Measurements from ENCODE around the gene IPO13.
A peak's percentile ranks its signal among the peaks of the same experiment; 100 is the strongest.

The IPO13 gene

DNA sequence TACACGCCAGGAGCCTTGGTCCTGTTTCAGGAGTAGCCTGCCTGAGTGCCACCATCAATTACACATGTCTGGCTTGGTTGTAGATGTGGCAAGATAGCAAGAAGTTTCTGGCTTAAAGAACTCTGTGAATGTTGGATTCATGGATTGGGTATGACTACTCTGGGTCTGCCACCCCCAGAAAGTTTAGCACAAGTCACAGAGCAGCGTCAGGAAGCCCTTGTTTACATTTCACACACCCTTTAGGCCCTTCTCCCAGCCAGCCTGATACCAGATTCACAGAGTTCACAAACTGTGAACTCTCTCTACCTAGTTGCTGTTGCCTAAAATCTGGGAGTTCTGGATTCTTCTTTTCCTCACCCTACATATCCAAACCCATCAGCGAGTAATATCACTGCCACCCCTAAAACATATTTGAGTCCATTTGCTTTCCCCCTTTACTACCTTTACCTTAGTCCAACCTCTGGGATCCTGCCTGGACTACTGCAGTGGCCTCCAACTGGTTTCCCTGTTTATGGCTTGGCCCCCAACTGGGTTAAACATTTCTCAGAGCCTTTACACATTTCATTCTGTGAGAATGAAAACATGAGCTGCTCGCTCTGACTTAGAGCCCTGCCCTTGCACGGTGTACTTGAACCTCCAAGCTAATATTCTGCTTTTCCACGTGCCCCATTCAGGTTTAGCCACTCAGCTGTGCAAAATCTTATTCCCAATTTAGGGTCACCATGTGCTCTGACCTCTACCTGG is 40.6 kb downstream of the IPO13 start:
- peak; percentile 53 for DNase-seq (ENCODE audit: low spot score)

DNA sequence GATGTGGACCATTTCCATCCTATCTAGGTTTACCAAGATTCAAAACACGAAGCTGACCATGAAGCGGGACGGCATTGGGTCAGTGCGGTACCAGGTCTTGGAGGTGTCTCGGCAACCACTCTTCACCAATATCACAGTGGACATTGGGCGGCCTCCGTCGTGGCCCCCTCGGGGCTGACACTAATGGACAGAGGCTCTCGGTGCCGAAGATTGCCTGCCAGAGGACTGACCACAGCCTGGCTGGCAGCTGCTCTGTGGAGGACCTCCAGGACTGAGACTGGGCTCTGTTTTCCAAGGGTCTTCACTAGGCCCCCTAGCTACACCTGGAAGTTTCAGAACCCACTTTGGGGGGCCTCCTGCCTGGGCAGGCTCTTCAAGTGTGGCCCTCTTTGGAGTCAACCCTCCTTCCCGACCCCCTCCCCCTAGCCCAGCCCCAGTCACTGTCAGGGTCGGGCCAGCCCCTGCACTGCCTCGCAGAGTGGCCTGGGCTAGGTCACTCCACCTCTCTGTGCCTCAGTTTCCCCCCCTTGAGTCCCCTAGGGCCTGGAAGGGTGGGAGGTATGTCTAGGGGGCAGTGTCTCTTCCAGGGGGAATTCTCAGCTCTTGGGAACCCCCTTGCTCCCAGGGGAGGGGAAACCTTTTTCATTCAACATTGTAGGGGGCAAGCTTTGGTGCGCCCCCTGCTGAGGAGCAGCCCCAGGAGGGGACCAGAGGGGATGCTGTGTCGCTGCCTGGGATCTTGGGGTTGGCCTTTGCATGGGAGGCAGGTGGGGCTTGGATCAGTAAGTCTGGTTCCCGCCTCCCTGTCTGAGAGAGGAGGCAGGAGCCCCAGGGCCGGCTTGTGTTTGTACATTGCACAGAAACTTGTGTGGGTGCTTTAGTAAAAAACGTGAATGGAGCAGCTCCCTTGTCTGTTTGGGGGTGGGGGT is 43.8 kb downstream of the IPO13 start:
- DNase-seq (ENCODE audit: low spot score), result no peak

DNA sequence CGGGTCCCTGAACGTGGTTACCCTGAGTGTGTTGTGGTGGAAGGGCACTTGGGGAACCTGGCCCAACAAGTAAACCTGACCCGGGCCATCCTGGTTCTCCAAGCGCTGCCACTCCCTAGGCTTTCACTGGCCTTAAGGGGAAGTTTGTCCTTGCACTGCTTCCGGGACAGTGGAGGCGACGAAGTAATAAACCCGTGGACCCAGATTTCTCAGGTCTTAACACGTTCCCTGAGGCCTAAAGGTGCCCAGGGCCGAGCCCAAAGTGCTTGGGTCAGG is 44.4 kb downstream of the IPO13 start:
- no peak for DNase-seq (ENCODE audit: low spot score)

DNA sequence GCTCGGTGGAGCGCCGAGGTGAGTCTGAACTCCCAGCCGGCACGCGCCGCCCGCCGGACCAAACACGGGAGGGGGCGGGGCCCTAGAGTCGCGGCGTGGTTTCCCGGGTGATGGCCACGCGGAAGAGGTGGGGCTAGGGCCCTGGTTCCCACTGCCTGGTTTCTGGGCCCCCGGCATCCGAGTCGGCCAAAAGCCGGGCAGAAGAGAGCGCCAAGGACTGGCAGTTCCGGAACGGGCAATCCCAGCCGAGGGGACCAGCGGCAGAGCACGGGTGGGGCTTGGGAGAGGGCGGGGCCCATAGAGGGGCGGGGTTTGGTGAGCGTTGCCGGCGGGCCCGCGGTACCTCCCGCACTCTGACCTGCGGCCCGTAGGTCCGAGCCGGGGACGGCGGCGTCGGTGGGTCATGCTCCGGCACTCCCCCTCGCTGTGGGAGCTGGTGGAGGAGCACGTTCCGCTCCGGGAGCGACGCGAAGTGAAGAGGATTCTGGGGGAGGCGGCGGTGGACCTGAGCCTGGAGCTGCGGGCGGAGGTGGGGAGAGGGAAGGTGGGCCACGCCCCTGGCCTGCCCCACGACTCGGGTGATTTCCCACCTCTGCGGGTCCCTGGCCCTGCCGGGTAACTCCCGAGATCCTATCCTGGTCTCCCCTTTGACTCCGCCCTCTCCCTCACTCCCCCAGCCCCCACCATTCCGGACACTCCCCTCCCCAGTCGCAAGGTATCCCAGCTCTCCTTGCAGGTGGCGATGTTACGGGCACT is 44.9 kb downstream of the IPO13 start, which contains the start of gene CCDC24:
Gene CCDC24, plus strand, starts transcription at position 124 of the 756 bp plus-strand sequence. Its CDS starts 280 bp downstream, at position 404.
- DNase-seq (ENCODE audit: low spot score), result peak; percentile 94

DNA sequence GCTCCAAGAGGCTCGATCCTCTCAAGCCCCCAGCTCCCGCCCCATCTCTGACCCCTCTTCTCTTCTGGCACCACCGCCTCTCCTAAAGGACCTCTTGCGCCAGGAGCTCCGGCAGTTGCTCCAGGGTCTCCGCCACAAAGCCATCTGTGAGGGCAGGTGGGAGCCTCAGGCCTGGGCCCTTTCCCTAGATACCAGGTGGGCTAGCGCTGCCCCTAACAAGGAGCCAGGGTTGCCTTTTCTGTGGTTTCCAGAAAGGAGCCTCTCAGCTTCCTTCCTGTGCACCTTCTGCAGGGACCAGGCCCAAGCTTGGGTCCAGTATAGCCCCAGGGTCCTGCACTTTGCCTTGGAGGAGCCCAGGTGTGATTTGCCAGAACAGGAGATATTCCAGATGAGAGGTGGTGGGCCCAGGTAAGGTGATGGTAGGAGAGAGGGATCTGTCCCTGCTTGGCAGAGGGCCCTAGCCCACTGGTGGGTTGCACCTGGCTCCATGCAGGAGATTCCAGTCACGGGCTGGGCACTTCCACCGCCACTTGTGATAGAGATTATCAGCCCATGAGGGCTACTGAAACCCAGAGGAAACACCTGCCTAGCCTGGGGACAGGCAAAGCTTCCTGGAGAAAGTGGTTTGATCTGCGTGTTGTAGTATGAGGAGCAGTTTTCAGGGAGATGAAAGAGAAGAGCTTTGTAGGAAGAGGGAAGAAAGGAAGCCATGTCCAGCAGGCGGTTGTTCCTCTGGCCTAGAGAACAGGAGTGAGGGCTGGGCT is 45.7 kb downstream of the IPO13 start:
- no peak for DNase-seq (ENCODE audit: low spot score)

DNA sequence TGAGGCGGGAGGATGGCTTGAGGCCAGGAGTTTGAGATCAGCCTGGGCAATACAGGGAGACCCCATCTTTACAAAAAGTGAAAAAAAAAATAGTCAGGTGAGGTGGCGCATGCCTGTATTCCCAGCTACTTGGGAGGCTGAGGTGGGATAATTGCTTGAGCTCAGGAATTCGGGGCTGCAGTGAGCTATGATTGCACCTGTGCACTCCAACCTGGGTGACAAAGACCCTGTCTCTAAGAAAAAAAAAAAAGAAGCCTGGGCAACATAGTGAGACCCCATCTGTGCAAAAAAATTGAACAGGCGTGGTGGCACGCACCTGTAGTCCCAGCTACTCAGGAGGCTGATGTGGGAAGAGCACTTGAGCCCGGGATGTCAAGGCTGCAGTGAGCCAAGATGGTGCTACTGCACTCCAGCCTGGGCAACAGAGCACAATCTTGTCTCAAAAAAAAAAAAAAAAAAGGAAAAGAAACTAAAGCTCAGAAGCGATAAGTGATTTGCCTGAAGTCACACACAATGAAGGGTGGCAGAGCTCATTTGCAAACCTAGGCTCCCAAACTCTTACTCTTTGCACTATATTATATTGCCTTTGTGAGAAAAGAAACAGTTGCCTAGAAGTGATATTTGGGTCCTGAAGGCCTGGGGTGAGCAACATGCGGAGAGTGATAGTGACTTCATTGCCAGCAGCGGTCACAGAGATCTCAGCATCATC is 46.6 kb downstream of the IPO13 start:
- no peak for DNase-seq (ENCODE audit: low spot score)

DNA sequence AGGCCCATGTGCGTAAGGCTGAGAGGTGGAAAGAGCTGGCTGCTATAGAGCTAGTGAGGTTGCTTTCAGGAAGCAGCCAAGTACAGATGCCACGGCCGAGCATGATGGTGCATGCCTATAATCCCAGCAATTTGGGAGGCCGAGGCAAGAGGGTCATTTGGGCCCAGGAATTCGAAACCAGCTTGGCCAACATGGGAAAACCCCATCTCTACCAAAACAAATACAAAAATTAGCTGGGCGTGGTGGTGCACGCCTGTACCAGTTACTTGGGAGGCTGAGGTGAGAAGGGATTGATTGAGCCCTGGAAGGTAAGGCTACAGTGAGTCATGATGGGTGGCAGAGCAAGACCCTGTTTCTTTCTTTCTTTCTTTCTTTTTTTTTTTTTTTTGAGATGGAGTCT is 47.3 kb downstream of the IPO13 start:
- DNase-seq (ENCODE audit: low spot score), result no peak

DNA sequence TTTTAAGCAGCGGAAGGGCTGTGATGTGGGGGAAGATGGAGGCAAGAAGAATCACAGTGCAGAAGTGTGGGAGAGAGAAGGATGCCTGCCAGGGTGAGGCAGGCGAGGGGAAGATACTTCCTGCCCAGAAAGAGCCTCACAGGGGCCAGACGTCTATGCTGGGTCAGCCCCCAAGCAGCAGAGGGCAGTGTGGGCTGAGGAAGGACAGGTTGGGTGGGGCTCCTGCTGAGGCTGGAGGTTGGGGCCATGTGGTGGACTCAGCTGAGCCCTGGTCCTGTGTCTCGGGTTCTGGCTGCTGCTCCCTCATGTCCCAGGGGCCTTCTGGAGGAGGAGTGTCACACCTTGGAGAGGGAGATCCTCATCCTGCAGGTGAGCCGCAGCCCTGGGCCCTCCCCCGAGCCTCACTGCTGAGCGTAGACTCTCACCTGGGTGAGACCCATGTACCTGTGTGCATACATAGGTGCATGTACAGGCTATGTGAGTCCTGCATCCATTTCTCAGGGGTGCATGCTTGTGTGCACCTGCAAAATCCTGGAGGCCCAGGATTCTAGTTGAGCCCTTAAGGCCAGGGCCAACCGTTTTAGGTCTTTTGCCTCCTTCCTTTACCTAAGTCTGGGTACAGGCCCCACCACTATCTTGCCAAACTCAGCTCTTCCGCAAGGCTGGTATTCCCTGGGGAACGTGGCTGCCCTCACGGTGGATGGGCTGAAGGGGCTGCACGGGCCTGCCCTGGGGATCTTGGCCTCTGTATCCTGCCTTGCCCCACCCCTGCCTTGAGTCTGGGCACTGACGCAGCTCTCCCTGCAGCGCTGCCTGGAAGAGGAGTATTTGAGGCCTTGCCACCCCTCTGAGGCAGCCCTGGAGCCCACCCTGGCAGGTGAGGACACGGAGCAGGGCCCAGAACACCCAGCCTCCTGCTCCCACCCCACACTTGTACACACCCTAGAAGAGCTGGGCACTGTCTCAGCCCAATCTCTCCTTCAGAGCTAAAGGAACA is 48.3 kb downstream of the IPO13 start:
- DNase-seq (ENCODE audit: low spot score), result no peak

DNA sequence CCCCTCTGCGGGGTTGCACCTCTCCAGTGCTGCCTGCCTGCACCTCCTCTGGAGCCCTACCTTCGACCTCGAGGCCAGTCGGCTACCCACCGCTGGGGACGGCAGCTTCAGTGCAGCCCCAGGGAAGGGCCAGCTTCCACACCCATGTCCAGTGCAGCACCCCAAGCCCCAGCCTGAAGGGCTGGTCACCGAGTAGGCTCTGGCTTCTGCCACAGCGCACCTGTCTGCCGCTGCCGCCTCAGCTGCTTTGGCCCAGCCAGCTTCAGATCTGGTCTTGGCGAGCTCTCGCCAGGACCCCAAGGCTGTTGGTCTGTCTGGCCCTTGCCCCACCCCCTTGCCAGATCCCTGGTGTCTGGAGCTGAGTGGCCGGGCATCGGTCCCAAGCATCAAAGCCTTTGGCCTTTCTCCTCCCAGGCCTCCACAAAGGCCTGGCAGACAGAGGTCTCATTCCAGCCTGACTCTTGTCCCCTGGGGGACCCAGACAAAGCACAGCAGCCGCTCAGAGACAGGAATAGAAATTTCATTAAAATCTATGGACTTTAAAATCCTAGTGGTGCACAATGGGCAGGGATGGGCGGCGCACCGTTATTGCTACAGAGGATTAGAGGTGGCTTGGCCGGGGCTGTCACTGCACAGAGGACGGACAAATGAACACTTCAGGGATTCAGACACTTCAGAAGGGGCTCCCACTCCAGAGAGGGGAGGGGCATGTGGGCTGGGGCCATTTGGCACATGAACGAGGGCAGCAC is 49.4 kb downstream of the IPO13 start:
- DNase-seq (ENCODE audit: low spot score), result no peak

DNA sequence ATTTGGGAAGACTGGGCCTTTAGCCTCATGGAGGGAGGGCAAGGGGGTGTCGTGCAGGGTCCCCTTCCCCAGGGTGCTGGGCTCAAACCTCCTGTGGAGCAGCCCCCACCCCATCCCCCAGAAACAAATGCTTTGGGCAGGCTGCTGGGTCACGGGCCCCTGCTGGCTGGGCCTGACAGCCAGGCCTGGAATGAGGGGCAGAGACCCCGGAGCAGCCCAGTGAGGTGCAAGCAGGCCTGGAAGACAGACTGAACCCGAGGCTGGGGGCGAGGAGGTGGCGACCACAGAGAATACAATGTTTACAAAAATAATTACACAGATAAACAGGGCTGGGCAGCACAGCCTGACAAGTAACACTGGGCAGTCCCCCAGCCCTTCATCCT is 50.0 kb downstream of the IPO13 start:
- DNase-seq (ENCODE audit: low spot score), result no peak

DNA sequence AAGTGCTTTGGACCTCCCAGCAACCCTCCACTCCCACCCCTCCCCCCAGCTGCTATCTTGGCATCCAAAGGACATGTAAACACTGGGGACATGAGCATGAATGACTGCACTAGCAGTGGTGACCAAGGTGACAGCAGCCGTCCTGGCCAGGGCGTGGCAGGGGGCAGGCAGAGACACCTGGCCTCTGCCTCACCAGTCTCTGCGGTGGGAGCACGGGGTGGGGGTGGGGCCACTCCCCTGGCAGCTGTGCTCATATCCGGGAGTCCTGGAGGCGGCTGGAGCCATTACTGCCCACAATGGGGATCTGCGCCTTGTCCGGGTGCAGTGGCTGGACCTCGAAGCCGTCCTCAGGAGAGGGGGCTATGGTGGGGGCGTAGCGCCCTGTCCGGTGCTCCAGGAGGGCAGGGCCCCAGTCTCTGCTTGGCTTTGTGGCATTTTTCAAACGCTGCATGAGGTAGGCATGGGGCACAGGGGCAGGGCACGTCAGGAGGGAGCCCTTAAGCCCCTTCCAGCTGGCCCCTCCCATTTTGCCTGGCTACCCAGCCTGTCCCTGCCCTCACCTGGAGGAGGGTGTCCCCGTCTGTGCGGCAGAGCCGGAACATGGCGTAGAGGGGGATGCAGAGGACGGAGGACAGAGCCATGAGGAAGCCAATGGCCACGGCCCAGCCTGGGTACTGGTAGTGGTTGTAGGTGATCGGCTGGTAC is 50.7 kb downstream of the IPO13 start:
- DNase-seq (ENCODE audit: low spot score), result no peak

DNA sequence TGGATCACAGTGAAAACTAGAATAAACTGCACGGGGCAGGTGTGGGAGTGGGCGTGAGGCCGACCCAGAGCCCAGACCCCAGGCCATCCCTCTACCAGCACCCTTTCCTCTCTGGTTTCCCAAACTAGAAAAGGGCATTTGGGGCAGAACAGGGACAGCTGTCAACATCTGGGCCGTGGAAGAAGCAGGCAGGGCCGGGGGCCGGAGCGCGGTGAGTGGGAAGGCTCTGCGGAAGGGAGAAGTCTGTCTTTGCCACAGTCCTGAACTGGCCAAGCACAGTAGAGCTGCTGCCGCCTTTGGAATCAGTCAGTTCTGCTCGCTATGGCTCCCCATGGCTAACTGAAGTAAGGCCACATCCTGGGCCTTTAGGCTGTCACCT is 51.2 kb downstream of the IPO13 start:
- no peak for DNase-seq (ENCODE audit: low spot score)

DNA sequence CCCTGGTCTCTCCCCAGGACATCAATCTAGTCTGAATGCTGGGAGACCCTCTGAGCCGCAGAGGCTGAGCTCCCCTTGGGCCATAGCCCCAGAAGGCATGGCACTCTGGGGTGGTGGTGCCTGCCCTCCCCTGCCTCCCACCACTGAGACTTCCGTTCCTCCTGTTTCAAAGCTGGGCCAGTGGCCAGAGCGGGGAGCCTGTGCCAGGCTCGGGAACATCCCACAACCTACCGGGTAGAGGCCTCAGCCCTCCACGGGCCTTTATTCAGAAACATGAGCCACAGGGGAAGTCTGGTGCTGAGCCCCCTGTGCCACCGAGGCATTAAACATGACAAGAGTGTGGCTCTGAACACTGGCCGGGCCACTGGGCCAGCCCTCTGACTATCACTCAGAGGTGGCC is 52.7 kb downstream of the IPO13 start:
- DNase-seq (ENCODE audit: low spot score), result no peak

DNA sequence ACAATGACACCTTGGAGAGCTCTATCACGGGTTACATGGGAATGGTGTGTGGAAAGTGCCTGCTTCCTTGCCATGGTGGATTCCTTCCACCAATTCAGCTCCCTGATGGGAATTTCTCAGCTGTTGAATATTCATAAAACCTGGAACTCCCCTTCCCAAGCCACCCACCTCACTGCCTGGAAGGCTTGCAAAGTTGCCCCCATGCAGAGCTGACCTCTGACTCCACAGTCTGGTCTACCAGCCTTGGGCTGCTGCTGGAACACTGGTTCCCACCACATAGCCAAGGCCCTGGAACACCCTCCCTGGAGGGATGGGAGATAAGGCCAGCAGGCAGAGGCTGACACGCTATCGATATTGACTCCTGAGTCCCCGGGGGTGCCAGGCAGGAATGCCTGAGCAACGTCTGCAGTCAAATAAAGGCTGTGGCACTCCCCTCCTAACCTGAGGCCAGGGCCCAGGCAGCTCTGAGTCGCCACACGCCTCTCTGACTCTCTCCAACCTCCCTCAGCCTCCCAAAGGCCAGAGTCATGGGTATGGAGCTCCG is 53.4 kb downstream of the IPO13 start:
- no peak for DNase-seq (ENCODE audit: low spot score)

DNA sequence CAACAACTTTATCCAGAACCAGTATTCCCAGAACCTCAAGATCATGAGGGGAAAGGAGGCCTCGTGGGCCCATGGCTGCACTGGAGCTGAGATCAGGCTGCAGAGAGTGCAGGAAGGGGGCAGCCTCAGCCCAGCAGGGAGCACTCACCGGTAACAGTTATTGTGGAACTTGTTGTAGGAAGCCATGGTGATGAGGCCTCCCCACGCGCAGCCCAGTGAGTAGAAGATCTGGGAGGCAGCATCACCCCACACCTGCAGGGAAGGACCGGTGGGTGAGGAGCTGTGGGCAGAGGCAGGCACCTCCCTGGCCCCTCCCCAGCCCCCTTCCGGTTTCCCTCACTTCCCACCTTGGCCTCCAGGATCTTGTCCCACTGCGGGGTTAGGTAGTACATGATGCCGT is 55.4 kb downstream of the IPO13 start:
- DNase-seq (ENCODE audit: low spot score), result no peak

DNA sequence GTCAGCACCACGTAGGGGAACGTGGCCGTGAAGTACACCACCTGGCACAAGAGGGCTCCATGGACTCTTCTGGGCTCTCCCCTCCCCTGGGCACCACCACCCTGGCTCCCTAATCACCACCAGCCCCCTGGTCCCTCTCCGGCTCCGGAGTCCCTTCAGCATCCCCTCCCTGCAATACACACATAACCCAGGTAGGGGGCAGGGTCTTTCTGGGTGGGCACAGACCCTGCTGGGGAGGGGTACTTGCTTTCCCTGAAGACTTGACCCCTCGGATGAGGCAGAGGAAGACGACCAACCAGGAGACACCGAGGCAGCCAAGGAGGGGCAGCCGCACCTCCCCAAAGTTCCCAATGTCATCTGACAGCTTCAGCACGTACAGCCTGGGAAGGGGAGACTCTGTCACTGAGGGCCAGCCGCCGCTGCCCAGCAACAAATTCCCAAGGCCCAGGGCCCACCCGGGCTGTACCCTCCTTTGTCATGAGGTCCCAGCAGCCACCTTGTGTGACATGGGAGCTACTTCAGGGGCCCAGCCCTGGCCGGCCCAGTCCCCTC is 55.9 kb downstream of the IPO13 start:
- no peak for DNase-seq (ENCODE audit: low spot score)

DNA sequence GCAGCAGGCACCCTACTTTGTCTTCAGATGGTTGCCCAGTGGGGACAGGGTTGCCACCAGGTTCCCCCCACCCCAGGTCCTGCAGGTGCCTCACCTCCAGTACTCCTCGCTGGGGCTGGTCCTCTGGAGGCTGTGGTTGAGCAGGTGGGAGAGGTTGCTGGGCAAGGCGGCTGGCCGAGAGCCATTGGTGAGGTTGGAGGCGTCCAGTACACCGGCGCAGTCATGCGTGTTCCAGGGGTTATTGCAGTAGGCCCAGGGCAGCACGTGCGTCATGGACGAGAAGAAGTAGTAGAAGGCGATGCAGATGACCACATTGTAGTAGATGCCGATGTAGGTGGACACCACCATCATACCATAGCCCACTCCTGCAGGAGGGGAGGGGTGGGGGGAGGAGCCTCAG is 61.5 kb downstream of the IPO13 start:
- DNase-seq (ENCODE audit: low spot score), result no peak

DNA sequence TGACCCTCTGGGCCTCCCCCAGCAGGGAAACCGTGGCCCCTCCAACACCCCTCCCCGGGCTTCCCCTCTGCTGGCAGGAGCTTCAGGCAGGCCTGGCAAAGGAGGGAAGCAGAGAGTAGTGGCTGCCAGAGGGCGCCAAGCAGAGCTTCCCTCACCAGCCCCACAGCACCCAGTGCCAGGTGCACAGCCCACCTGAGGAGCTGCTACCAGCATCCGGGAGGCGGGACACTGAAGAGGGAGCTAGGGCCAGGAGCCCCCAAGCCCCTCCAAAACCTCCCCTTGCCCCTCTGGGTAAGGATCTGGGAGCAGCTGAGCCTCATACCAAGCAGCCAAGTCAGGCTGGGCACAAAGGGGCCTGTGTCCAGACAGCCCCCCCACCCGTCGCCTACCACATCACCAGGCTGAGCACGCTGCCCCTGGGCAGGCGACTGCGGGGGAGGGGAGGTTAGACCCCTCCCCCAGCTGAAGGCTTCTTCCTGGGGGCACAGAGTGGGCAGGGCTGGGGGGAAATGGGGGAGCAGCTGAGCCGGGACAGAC is 64.3 kb downstream of the IPO13 start:
- DNase-seq (ENCODE audit: low spot score), result no peak
